HG02588 (cell line): ENCODE measurements around the gene FAM193A.
"Not testable (repeated sequence)": the region's sequence is repeated elsewhere in the genome, so short reads cannot be mapped to it uniquely, and the experiment has no call there.

Source experiments
- ATAC-seq: cut with Tn5 transposase; IDR thresholded peaks from one replicate; pipeline ENCODE4 v1.9.1; 2021; ENCODE audit warnings: mild to moderate bottlenecking, moderate library complexity; ENCODE audit not compliant: unreplicated experiment

The FAM193A gene

GRCh38 chr4:2514193-2514592 lies 22.3 kb upstream of the FAM193A start:
- not testable (repeated sequence) for ATAC-seq

- ATAC-seq = not testable (repeated sequence)
These were observed 21.5 kb upstream of the FAM193A start for GRCh38 chr4:2514944-2515343.

GRCh38 chr4:2515830-2516550 lies 20.5 kb upstream of the FAM193A start:
- ATAC-seq = no peak

- ATAC-seq = no peak
These were observed 19.8 kb upstream of the FAM193A start for GRCh38 chr4:2516635-2517034.

GRCh38 chr4:2526559-2526958 lies 9.9 kb upstream of the FAM193A start:
- no peak for ATAC-seq

- no peak for ATAC-seq
These were observed 1.5 kb upstream of the FAM193A start for GRCh38 chr4:2534904-2535375.

- peak; percentile 5 for ATAC-seq
These were observed 863 bp upstream of the FAM193A start for GRCh38 chr4:2535376-2536192.

GRCh38 chr4:2537011-2537830 lies 774 bp downstream of the FAM193A start:
- ATAC-seq = peak; percentile 14

GRCh38 chr4:2543580-2544191 lies 7.2 kb downstream of the FAM193A start:
- ATAC-seq = not testable (repeated sequence)

GRCh38 chr4:2545321-2546013 lies 9.0 kb downstream of the FAM193A start:
- no peak for ATAC-seq

- no peak for ATAC-seq
These were observed 9.9 kb downstream of the FAM193A start for GRCh38 chr4:2546286-2546823.

- not testable (repeated sequence) for ATAC-seq
These were observed 10.7 kb downstream of the FAM193A start for GRCh38 chr4:2546961-2547691.

GRCh38 chr4:2551118-2551517 lies 14.7 kb downstream of the FAM193A start:
- ATAC-seq = no peak

GRCh38 chr4:2552806-2553205 lies 16.4 kb downstream of the FAM193A start:
- ATAC-seq = no peak

GRCh38 chr4:2558301-2558700 lies 21.9 kb downstream of the FAM193A start:
- ATAC-seq = no peak

- no peak for ATAC-seq
These were observed 23.7 kb downstream of the FAM193A start for GRCh38 chr4:2560167-2560566.

- no peak for ATAC-seq
These were observed 29.1 kb downstream of the FAM193A start for GRCh38 chr4:2565533-2565932.

GRCh38 chr4:2570036-2570435 lies 33.6 kb downstream of the FAM193A start:
- ATAC-seq = no peak

- ATAC-seq = peak; percentile 83
These were observed 34.2 kb downstream of the FAM193A start for GRCh38 chr4:2570551-2571222.
